Stimulated activated CD8-positive, alpha-beta memory T cell treated with anti-CD3 and anti-CD28 coated beads, Interleukin-4, amount 100 ng/mL, for 1 hour (primary cell): ENCODE results near the gene GDF10.

Experiments
- DNase-seq, 2 donors: peaks; one replicate each; pipeline ENCODE4 v3.0.0-alpha.2; 2020; ENCODE audit warnings: low read depth in 2 of 2, low spot score in 1 of 2

Gene GDF10

DNA sequence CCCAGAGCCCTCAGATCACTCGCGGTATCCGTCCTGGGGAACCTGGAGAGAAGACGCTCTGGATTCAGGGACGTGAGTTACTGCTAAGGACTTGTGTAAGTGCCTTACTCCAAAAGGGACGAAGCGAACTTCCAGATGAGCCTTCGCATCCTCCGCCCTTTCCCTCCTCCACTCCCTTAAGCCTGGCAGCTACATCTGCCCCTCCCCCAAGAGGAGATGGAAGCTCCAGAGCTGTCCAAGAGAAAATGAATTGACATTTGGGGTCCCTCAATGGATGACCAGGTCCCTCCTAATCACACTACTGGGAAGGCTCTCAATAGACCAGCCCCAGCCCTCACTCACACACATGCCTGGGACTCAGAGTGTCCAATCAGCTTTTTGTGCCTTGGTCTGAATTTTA lies 31.3 kb upstream of the GDF10 start:
- no peak for DNase-seq

DNA sequence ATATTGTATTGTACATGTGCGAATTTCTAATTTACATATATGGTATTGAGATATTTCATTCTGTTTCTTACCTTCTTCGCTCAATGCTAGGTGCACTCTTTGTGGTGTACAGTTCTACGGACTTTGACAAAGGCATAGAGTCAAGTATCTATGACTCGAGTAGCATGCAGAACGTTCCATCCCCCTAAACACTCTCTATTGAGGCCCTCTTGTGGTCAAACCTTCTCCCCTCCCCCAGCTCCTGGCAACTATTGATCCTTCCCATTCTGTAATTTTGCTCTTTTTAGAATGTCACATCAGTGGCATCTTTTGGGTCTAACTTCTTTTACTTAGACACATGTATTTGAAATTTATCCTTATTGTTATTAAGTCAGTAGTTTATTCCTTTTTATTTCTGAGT lies 30.7 kb upstream of the GDF10 start:
- no peak for DNase-seq

DNA sequence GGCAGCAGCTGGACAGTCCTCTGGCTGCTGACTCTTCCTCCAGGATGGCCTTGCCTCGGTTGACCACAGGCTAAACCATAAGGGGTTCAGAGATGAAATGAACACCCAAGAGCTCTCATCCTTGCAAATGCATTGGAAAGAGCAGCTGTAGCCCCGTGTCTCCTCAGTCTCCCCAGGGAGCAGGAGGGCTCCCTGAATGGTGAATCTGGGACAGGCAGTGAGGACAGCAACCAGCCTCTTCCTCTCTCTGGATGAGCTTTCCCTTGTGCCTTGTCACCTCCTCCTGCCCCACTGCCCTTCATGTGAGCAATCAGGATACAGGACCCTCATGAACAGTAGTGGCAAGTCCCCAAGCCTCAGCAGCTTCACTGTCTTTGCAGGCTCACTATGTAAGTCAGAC lies 23.9 kb upstream of the GDF10 start:
- DNase-seq = no peak

DNA sequence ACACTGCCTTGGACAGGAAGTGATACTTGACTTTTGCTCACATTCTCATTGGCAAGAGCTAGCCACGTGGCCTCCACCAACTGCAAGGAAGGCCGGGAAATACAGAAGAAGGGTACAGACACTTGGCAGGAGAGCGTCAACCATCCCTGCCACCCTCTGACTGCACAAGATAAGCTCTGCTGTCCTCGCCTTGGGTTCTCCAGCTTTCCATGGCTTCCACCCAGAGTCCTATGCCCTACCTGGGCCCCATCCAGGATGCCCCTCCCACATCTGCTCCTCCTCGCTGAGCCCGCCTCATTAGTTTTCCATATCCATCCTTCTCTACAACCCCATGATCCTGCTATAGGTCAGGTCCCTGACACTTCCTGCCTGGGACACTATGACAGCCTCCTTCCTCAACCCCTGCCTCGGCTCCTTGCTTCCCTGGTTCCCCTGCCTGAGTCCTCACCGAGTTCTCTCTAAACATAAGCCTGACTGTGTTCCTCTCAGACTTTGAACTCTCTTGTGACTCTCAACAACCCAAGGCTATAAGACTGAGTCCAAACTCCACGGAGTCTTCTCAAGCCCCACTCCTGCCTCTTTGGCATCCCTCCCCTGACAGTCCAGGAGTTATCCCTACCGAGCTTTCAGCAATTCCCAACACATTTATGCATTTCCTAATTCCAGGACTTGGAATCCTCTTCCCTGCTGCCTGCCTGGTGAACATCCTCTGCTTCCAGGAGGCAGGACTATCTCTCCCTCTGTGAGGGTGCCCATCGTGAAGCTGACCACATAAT lies 23.2 kb upstream of the GDF10 start:
- no peak for DNase-seq

DNA sequence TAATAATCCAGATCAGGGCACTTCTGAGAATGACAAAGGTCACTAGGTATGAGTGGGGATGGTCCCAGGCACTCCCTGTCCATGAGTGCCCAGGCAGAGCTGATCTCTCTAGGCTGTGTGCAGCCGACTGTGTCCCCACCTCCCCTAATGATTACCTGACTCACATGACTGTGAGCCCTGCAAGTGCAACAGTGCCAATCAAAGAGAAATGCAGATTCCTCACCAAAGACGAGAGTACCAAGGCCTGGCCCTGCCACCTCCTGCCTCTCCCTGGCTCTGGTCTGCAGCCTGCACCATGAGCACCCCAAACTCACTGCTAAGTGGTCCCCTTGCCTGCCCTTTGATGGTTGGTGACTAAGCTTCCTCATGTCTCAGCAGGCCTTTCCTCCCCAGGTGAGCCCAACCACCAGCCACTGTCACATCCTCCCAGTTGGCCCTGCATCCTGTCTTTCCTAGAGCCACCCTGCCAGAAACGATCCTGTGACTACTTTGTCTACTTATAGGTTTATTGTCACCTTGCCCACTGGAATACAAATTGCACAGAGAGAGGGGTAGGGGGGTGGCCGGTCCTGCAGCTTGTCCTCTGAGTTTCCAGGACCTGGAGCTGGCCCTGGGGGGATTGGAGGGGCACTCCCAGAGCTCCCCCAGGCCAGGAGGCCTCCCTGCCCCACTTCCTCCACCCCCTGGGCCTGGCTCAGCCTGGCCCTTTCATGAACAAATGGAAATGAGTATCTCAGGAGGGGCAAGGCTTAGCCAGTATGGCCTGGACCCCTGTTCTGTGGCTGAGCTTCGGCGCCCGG lies 22.4 kb upstream of the GDF10 start:
- peak in 1 of 2 donors; percentile 16 for DNase-seq

DNA sequence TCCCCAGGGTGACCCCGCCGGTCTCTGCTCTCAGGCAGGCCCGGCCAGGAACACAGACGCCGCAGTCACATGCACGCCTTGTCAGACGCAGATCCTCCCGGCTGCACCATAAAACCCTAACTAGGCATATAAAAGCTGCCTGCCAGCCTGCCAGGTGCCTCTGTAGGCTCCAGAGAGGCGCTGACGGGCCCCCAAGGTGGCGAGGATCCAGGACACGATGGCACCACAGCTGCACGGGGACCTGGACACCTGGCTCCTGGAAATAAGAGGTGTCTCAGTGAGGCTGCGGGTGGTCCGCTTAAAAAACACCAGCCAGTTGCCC lies 21.9 kb upstream of the GDF10 start:
- no peak for DNase-seq

DNA sequence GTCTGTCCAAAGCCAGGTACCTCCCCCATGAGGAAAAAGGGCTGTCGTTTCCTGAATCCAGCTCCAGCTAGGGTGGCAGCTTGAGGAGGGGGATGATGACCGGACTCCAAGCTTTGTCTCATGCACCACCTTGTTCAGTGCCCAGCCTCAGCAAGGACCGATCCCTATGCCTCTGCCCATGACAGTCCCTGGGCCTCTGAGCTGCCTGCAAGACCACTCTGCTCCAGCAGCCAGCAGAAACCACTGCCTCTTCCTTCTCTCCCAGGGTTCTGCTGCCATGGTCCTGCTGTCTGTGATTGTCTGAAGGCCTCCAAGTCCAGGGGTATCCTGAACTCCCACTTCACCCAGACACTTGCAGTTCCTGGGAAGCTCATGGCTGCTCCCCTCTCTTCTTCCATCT lies 21.3 kb upstream of the GDF10 start:
- DNase-seq = no peak

DNA sequence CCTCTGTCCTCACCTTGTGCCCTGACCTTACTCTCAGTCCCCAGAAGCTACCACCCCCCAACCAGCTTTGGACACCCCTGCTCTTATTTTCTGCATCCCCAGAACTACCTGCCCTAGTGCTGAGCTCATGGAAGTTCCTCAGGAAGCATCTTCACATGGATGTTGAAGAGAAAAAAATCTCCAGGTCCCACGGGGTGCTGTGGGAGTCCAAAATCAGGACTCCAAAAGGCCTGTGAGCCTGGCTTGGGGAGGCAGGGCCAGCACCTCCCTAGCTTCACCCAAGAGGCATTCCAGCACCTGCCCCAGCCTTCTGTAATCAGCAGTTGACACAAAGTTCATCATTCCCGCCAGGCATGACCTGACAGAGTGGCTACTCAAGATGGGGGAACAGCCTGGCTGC lies 20.7 kb upstream of the GDF10 start:
- DNase-seq = no peak

DNA sequence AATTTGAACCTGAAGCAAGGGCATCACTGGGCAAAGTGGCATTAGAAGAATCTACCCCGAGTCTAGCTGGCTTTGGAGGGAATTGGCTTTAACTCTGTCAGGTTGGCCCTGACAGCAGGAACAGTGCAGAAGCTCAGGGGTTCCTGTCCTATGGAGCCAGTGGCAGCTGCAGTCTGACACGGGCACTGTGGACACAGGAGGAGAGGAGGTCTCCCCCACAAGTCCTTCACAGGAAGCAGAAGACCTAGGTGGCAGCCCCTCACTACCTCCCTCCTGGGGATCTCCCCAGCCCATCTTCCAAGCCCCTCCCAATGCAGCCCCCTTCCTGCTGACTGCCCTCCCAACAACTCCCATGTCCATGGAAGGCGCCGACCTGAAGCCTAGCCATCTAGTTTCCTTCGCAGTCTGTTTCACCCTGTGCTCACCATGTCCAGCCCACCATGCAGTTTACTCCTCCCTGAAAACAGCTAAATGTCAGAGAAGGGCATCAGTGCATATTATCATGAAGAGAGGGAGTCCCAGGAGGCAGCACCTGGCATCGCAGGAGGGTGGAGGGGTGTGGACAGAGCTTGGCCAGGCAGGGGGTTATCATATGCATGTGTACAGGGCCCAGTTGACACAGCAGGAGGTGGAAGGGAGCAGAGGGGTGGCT lies 17.9 kb upstream of the GDF10 start:
- DNase-seq = no peak

DNA sequence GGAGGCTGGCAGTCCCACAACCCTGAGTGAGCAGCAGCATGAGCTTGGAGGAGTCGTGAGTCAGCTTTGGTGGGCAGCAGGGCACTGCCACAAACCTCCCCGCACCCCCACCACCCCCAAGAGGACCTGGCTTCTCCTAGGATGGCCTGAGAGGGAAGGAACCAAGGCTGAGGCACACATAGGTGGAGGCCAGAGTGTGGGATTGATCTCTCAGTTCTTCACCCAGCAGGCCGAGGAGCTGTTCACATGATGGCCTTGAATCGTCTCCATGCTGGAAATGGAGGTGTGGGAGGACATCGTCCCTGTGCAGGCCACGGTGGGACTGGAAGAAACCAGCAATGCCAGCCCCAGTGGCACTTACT lies 17.4 kb upstream of the GDF10 start:
- no peak for DNase-seq

DNA sequence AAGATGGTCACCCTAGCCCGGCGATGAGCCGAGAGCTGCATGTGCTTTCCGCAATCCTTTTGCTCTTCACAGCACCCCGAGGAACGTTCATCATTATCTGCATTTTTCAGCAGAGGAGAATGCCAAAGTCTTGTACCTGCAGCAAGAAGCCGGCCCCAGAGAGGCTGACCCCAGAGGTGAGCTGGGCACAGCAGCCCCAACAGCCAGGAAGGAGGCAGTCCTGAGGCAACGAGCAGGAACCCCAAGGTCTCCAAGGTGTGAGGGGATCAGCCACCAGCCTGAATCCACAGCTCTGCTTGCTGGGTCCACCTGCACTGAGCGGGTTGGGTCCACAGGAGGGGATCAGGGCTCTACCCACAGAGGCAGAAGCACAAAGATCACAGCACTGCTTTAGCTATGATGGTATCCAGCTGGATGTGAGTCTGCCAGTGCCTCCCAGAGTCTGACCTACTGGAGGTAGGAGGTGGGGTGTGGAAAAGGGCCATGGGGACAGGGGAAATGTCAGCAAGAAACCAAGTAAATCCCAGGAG lies 16.8 kb upstream of the GDF10 start:
- DNase-seq = no peak

DNA sequence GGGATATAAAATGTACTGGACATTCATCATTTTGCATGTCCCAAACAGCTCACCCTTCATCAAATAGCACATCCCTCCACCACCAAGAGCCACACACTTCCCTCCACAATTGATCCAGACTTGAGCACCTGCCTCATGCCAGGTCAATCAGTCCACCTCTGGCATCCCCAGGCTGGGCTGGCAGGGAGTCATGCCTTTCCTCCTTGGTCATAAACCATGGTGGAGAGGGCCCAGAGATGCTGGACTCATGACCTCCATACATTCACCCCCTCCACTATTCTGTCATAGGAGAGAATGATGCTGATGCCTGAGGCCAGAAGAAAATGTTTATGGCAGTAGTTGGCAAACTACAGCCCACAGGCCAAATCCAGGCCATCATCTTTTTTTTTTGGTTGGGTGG lies 16.1 kb upstream of the GDF10 start:
- no peak for DNase-seq

DNA sequence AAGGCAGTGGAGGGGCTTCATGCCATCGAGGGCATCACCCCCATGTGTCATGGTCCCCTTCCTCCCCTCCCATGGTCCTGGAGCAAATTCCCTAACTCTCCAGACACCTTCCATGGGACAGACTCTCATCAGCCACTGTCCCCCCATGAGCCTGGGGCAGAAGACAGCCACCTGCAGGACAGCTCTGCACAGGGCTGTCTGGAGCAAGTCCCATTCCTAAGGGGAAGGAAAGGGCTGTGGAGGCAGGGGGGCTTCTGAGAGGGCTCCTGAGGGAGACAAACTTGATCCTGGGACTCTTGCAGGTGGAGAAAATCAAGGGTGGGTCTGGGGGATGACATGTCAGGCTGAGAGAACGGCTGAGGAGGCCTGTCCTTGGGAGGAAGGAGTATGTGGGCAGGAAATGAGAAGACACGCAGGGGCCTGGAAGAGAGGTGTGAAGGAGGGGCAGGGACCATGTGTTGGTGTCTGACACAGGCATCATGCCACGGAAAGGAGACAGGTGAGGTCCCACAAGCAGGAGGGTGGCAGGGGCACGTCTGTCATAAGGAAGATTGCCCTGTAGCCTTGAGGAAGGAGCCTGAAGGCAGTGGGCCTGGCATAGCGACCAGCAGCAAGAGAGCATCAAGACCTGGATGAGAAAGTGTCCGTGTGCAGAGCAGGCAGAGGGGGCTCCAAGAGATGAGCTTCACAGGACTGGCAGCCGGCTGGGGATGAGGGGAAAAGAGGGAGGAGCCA lies 14.4 kb upstream of the GDF10 start:
- no peak for DNase-seq

DNA sequence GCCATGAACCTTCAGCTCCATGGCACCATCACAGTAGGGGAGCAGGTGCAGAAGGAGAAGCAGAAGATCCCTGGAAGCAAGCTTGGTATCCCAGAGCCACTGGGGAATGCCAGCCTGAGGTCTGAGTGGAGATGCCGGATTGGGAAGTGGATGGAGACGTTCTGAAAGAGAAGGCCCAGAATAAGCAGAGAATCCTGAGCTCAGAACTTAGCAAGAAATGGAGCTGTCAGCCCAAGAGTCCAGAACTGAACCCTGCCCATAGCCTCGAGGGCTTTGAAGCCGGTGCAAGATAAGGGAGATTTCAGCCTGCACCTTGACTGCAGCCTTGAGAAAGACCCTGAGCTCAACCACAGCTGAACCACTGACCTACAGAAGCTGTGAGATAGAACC lies 13.9 kb upstream of the GDF10 start:
- no peak for DNase-seq

DNA sequence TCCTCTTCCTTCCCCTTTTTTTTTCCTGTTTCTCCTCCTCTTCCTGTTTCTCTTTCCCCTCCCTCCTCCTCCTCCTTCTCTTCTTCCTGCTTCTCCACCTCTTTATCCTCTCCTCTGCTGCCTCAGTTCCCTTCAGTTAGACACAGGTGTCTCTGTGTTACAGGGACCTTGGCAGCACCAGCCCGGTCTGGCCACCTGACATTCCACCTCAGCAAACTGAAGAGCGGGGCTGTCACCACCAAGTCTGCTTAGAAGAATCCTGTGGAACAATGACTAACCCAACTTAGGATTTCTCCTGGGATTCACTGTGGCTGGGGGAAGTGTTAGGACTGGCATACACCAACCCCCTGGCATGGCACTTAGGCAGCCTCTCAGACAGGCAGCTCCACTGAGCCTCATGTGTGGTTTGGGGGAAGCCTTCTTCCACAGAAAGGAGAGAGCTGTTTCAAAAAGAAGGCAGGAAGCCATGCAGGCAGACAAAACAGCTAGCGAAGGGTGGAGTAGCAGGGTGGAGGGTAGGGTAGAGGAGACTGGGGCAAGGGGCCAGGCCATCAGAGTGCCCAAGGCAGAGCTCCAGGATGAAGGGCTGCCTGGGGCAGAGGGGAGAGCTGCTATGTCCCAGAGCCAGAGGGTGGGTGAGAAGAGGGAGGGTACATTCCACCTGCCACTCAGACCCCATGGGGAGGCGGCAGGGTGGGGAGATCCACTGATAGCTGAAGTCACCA lies 13.2 kb upstream of the GDF10 start:
- no peak for DNase-seq

DNA sequence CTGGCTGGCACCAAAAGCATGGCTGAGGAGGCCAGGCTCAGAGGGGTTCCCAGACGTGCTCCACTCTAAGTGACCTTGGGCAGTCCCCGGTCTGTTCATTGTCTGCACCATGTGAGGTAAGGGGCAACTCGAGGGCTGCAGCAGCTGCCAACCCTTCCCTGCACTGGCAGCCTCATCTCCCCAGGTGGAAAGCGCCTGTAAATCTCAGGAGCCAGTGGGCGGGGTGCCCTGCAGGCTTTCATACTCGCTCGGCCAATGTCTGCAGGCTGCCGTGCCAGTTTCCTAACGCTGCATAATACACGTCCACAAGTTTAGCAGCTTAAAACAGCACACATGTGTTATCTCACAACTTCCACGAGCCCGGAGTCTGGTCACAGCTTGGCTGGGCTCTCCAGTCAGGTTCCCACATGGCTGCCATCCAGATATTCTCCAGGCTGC lies 12.6 kb upstream of the GDF10 start:
- DNase-seq = no peak

DNA sequence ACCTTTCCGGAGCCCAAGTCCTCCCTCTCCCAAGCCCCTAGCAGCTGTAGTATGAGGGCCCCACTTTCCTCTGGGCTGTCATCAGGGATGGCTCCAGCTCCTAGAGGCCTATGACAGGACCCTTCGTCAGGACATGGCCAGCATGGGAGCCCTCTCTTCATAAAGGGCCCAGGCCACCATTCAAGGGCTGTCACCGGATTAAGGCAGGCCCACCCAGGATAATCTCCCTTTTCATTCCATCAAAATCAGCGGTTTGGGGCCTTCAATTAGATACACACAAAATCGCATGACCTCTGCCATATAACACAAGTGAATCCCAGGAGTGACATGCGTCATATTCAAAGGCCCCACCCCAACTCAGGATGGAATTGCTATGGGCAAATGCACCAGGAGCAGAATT lies 12.2 kb upstream of the GDF10 start:
- no peak for DNase-seq

DNA sequence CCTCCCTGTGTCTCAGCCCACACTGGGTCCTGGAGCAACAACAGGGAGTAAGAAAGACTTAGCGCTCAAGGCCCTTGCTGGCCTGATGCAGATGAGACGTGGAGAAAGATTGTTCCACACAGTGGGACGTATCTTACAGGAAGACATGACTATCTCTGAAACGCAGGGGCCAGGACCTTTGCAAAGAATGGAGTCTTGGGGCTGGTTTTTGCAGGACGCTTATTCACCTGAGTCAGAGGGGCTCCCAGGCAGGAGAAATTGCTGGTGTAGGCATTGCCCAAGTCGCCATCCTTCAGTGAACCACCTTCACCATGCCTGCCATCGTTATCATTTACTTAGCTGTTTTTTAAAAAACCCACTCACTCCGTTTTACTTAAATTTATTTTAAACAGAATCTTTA lies 11.8 kb upstream of the GDF10 start:
- no peak for DNase-seq

DNA sequence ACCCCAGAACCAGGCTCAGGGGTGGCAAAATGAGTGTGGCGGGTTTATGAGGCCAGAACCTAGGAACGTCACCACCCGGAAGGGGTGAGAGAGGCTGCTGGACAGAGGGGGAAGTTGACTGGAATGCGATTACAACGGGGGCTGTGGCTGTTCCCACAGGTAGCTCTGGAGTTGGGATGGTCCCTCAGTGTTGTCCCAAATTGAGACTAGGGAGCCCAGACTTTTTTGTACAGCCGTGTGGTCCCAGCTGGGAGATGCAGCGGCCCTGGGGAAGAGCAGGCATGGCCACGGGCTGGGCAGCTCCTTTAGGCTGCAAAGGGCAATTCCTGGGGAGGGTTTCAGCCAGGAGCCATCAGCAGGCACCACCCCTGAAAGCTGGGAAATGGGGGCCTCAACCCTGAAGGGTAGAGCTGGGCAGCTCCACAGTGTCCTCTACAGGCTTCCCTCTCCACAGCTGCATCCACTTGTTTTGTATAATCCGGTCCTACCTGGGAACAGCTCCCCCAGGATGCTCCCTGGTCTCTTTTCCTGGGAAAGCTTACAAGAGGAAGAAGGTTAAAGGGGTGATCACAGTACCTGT lies 11.0 kb upstream of the GDF10 start:
- DNase-seq = no peak

DNA sequence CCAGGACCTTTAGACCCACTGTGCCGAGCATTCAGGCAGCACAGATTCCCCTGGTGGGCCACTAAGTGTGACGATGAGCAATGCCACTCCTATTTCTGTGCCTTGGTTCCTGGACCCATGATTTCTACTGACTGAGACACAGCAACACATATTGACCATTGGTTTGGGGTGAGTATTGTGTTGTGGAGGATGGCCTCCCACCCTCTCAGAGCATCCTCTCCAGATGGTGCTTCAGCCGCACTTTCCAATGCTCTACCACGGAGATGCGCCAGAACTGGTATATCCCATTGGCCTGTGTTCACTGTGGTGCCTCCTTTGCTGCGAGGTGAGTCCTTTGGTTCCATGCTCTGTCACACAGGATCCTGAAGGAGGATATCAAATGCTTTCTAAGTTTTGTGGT lies 10.1 kb upstream of the GDF10 start:
- no peak for DNase-seq

DNA sequence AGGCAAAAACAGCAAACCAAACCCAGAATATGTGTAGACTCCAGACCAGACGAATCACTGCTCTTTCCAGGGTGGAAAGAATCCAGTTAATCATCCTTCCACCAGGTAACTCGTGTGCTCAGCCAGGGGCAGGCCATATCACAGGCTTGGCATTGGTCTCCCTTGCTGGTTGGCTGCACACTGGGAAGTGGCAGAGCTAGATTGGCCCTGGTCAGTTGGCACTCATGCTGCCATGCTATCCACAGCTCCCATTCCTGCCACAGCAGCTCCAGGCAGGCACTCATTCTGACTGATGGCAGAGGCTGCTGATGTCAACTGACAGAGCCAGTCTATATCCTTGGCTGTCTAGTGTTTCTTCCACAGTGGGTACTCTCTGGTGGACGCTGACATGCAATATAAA lies 9.7 kb upstream of the GDF10 start:
- no peak for DNase-seq
